K562 (cell line): Measurements from ENCODE around the gene CEBPE.

Source experiments
- ARID1B ChIP-seq: fragments of 450-650 bp; IDR thresholded peaks from 2 replicates; pipeline ENCODE4 v1.6.1; 2016; ENCODE audit warnings: antibody characterized with exemption, mild to moderate bottlenecking, inconsistent platforms
- HMG20B ChIP-seq: fragments of 250-450 bp; sonication (Bioruptor Pico); IDR thresholded peaks from 2 replicates; pipeline ENCODE4 v1.5.0; 2021; ENCODE audit warnings: mild to moderate bottlenecking
- POLR2AphosphoS5 ChIP-seq: IDR thresholded peaks from 2 replicates; pipeline ENCODE4 v1.6.1; 2011; ENCODE audit warnings: mild to moderate bottlenecking, low read depth, low read length, moderate library complexity; ENCODE audit not compliant: control insufficient read depth, insufficient read depth
- ZNF780A ChIP-seq: fragments of 250-450 bp; sonication (Bioruptor Pico); IDR thresholded peaks from 2 replicates; pipeline ENCODE4 v1.5.0; 2021; ENCODE audit warnings: mild to moderate bottlenecking

- TF ChIP-seq ARID1B (no peak), ZNF780A (no peak), POLR2AphosphoS5 (no peak), HMG20B (no peak)
Observed at GRCh38 chr14:23158779-23159178, 39.7 kb upstream of the CEBPE start.
